ENCODE measurements around the gene USP32. TPM values are rescaled to one million over a fixed set of nuclear protein-coding genes. Genes with fewer than 3 reads are reported as not detected.

Gene USP32
- total and polyA plus RNA-seq, 4 donors: 11.6 to 103 (median 42.9) TPM

GRCh38 chr17:60358606-60359225, 33.2 kb downstream of the USP32 start:
- Histone ChIP-seq H3K9me3 (ENCODE audit: control insufficient read depth in 4 of 4, low read length in 3 of 4) (no peaks in the 10 kb centered on the region), H3K9ac (ENCODE audit: low read depth in 1 of 2, low read length in 2 of 2) (no peak overlapping the region), H3K27me3 (ENCODE audit: control insufficient read depth in 4 of 4, insufficient read depth in 4 of 4, low read length in 3 of 4) (no peaks in the 10 kb centered on the region), H3K4me1 (ENCODE audit: control insufficient read depth in 4 of 4, insufficient read depth in 4 of 4, low read length in 3 of 4) (peaks cover 7 to 34% (median 25%) of the 10 kb centered on the region in 4 donors), H3K36me3 (ENCODE audit: control insufficient read depth in 4 of 4, insufficient read depth in 3 of 4, low read depth in 1 of 4, low read length in 3 of 4) (no peaks in the 10 kb centered on the region), H3K27ac (ENCODE audit: low read depth in 1 of 2, low read length in 2 of 2) (no peak overlapping the region), H3K4me3 (ENCODE audit: low read depth in 1 of 3, low read length in 3 of 3) (no peak overlapping the region)
- 83% methylated on average over 3 of the region's 3 CpGs for WGBS
- DNase-seq (ENCODE audit: low spot score): no peak
- TF ChIP-seq RXRA (IDR thresholded peaks at IDR 0.05) (no peak), FOXA1 (IDR thresholded peaks at IDR 0.05) (no peak), JUND (IDR thresholded peaks at IDR 0.05) (no peak)
- TF ChIP-seq, protein P1, sequence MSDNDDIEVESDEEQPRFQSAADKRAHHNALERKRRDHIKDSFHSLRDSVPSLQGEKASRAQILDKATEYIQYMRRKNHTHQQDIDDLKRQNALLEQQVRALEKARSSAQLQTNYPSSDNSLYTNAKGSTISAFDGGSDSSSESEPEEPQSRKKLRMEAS (IDR thresholded peaks at IDR 0.05): no peak

DNA sequence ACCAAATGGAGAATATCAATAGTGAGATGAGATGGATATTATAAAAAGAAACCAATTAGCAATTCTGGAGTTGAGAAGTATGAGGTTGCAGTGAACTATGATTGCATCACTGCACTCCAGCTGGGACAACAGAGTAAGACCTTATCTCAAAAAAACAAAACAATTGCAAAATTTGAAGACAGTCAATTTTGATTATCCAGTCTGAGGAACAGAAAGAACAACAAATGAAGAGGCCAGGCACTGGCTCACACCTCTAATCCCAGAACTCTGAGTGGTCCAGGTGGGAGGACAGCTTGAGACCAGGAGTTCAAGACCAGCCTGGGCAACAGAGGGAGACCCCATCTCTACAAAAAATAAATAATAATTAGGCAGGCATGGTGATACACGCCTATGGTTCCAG, 35.0 kb downstream of the USP32 start:
- Histone ChIP-seq H3K9me3 (ENCODE audit: control insufficient read depth in 4 of 4, low read length in 3 of 4) (no peaks in the 10 kb centered on the region), H3K36me3 (ENCODE audit: control insufficient read depth in 4 of 4, insufficient read depth in 3 of 4, low read depth in 1 of 4, low read length in 3 of 4) (no peaks in the 10 kb centered on the region), H3K27me3 (ENCODE audit: control insufficient read depth in 4 of 4, insufficient read depth in 4 of 4, low read length in 3 of 4) (no peaks in the 10 kb centered on the region), H3K4me3 (ENCODE audit: low read depth in 1 of 3, low read length in 3 of 3) (no peak overlapping the region), H3K9ac (ENCODE audit: low read depth in 1 of 2, low read length in 2 of 2) (no peak overlapping the region), H3K4me1 (ENCODE audit: control insufficient read depth in 4 of 4, insufficient read depth in 4 of 4, low read length in 3 of 4) (peaks cover 12 to 36% (median 25%) of the 10 kb centered on the region in 4 donors), H3K27ac (ENCODE audit: low read depth in 1 of 2, low read length in 2 of 2) (no peak overlapping the region)
- DNase-seq (ENCODE audit: low spot score): no peak
- 100% methylated on average over 1 of the region's 1 CpG for WGBS
- TF ChIP-seq HNF4A (conservative IDR thresholded peaks at IDR 0.05) (peak; percentile 28 to 44), SP1 (IDR thresholded peaks at IDR 0.05) (no peak), GABPA (IDR thresholded peaks at IDR 0.05 in 1 of 2, conservative IDR thresholded peaks at IDR 0.05 in 1 of 2) (no peak), FOXA2 (IDR thresholded peaks at IDR 0.05) (no peak), TAF1 (conservative IDR thresholded peaks at IDR 0.05) (no peak), FOXA1 (IDR thresholded peaks at IDR 0.05) (no peak), EGR1 (IDR thresholded peaks at IDR 0.05; ENCODE audit: low read depth in 2 of 2) (no peak)
- TF ChIP-seq, protein P2, sequence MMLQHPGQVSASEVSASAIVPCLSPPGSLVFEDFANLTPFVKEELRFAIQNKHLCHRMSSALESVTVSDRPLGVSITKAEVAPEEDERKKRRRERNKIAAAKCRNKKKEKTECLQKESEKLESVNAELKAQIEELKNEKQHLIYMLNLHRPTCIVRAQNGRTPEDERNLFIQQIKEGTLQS (IDR thresholded peaks at IDR 0.05): peak; percentile 51
- TF ChIP-seq, protein P3, sequence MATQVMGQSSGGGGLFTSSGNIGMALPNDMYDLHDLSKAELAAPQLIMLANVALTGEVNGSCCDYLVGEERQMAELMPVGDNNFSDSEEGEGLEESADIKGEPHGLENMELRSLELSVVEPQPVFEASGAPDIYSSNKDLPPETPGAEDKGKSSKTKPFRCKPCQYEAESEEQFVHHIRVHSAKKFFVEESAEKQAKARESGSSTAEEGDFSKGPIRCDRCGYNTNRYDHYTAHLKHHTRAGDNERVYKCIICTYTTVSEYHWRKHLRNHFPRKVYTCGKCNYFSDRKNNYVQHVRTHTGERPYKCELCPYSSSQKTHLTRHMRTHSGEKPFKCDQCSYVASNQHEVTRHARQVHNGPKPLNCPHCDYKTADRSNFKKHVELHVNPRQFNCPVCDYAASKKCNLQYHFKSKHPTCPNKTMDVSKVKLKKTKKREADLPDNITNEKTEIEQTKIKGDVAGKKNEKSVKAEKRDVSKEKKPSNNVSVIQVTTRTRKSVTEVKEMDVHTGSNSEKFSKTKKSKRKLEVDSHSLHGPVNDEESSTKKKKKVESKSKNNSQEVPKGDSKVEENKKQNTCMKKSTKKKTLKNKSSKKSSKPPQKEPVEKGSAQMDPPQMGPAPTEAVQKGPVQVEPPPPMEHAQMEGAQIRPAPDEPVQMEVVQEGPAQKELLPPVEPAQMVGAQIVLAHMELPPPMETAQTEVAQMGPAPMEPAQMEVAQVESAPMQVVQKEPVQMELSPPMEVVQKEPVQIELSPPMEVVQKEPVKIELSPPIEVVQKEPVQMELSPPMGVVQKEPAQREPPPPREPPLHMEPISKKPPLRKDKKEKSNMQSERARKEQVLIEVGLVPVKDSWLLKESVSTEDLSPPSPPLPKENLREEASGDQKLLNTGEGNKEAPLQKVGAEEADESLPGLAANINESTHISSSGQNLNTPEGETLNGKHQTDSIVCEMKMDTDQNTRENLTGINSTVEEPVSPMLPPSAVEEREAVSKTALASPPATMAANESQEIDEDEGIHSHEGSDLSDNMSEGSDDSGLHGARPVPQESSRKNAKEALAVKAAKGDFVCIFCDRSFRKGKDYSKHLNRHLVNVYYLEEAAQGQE (IDR thresholded peaks at IDR 0.05): no peak

DNA sequence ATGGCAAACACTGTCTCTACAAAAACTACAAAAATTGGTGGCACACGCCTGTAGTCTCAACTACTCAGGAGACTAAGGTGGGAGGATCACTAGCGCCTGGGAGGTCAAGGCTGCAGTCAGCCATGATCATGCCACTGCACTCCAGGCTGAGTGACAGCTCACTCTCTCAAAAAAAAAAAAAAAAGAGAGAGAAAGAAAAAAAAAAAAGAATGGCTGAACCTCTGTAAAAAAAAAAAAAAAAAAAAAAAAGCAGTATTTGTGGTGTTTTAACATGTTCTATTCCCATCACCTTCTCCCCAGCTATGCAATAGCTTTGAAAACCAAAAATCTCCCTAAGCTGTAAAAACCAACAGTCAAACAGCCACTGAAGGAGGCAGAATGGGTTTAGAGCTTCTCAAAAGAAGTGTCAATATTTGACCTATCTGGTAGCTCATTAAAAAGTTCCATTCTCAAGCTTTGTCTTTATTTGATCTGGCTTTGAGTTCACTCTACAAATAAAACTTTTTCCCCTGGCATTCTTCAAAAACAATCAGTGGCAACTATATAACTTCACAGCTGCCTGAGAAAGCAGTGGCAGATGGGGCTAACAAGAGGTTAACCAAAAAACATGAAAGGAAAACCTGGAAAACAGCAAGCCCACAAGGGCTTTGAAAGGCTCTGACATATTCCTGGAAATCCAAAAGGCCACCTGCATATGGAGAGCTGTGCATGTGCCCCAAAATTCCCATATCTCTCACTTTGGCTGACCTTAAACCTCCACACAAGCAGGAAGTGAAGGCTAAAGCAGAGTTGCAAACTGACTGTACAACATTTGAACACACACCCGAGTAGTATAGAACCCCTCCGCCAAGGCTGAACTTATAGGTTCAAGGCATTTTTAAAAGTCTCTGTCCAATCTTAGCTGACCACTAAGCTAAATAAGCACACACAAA, 36.0 kb downstream of the USP32 start:
- Histone ChIP-seq H3K4me1 (ENCODE audit: control insufficient read depth in 4 of 4, insufficient read depth in 4 of 4, low read length in 3 of 4) (peaks cover 12 to 36% (median 25%) of the 10 kb centered on the region in 4 donors), H3K9ac (ENCODE audit: low read depth in 1 of 2, low read length in 2 of 2) (no peak overlapping the region), H3K27ac (ENCODE audit: low read depth in 1 of 2, low read length in 2 of 2) (peak overlapping the region in 1 of 2 donors; percentile 57), H3K4me3 (ENCODE audit: low read depth in 1 of 3, low read length in 3 of 3) (no peak overlapping the region), H3K27me3 (ENCODE audit: control insufficient read depth in 4 of 4, insufficient read depth in 4 of 4, low read length in 3 of 4) (no peaks in the 10 kb centered on the region), H3K9me3 (ENCODE audit: control insufficient read depth in 4 of 4, low read length in 3 of 4) (no peaks in the 10 kb centered on the region), H3K36me3 (ENCODE audit: control insufficient read depth in 4 of 4, insufficient read depth in 3 of 4, low read depth in 1 of 4, low read length in 3 of 4) (no peaks in the 10 kb centered on the region)
- 79% methylated on average over 4 of the region's 4 CpGs for WGBS
- TF ChIP-seq HNF4A (conservative IDR thresholded peaks at IDR 0.05) (peak; percentile 16 to 32), RXRA (IDR thresholded peaks at IDR 0.05) (peak; percentile 19 to 37), YY1 (IDR thresholded peaks at IDR 0.05) (no peak), EGR1 (IDR thresholded peaks at IDR 0.05; ENCODE audit: low read depth in 2 of 2) (no peak)
- TF ChIP-seq, protein P3 (IDR thresholded peaks at IDR 0.05): no peak
- TF ChIP-seq, protein P1 (IDR thresholded peaks at IDR 0.05): no peak
- no peak for DNase-seq (ENCODE audit: low spot score)
